K562 (cell line): ENCODE results near the gene ABCB9. TPM values are rescaled to one million over a fixed set of nuclear protein-coding genes. Genes with fewer than 3 reads are reported as not detected.
A peak's percentile ranks its signal among the peaks of the same experiment; 100 is the strongest.

Experiments used
- ATAC-seq: fragments of 200-7000 bp; cut with Tn5 transposase; 3 replicates; pipeline ENCODE4 v1.9.1; 2020; ENCODE audit warnings: moderate library complexity
- BruUV-seq: library from RNA; stranded (reverse); fragments of 400-500 nt; replicated peaks from 2 replicates; lab custom pipeline; 2021; lab: Mats Ljungman, UMichigan
- CTCF ChIA-PET: fragments of 300-600 bp; formaldehyde crosslinking; extraction: SDS; loops from one replicate; lab custom pipeline; 2021; ENCODE audit warnings: low intra/inter-chr PET ratio; lab: Yijun Ruan, JAX
- POLR2A ChIA-PET: fragments of 300-600, 350-650 bp; sonication (Branson Sonifier 250); formaldehyde crosslinking; extraction: SDS; loops from one replicate; lab custom pipeline; 2021; ENCODE audit warnings: antibody characterized with exemption, inconsistent platforms; lab: Yijun Ruan, JAX
- DNase-seq, 4 experiments: peaks; one replicate each; pipeline versions ENCODE4 v3.0.0 to v3.0.0-alpha.2; 2011 to 2018; ENCODE audit warnings: low spot score in 3 of 4, mixed read lengths in 3 of 4; ENCODE audit errors: extremely low read depth in 1 of 4
- FAIRE-seq: peaks from 2 replicates; lab custom pipeline; 2011; peaks lifted over from hg19 to GRCh38; lab: Jason Lieb, UNC
- H2AFZ ChIP-seq: 2 replicates; pipeline ENCODE4 v1.6.0; 2011; ENCODE audit warnings: low read depth, low read length, control low read depth, inconsistent platforms
- H3K27ac ChIP-seq: fragments of 200-600 bp; 3 replicates; pipeline ENCODE4 v1.8.0; 2011; ENCODE audit warnings: low read depth, mild to moderate bottlenecking, control low read depth, inconsistent platforms, low read length, moderate library complexity, mixed read lengths; ENCODE audit errors: extremely low read depth
- H3K27me3 ChIP-seq, 2 experiments: fragments of 300-600 bp in 1 of 2; 2 replicates in 1 of 2; 3 replicates in 1 of 2; pipeline versions ENCODE4 v1.6.0 to v1.8.0; 2011; ENCODE audit warnings: inconsistent platforms in 2 of 2, low read length in 2 of 2, mild to moderate bottlenecking in 1 of 2, mixed read lengths in 1 of 2, moderate library complexity in 1 of 2; ENCODE audit not compliant: control insufficient read depth in 2 of 2, insufficient read depth in 2 of 2
- H3K36me3 ChIP-seq: fragments of 300-600 bp; 3 replicates; pipeline ENCODE4 v1.8.0; 2011; ENCODE audit warnings: mild to moderate bottlenecking, low read length, inconsistent platforms; ENCODE audit not compliant: control insufficient read depth, insufficient read depth
- H3K4me1 ChIP-seq, 2 experiments: fragments of 200-600 bp in 1 of 2; replicated peaks in 1 of 2; 2 replicates in 1 of 2; 3 replicates in 1 of 2; pipeline versions ENCODE4 v1.5.1 to v1.8.0; 2011; ENCODE audit warnings: inconsistent platforms in 2 of 2, low read length in 2 of 2, mild to moderate bottlenecking in 1 of 2, mixed read lengths in 1 of 2, moderate library complexity in 1 of 2; ENCODE audit not compliant: control insufficient read depth in 2 of 2, insufficient read depth in 2 of 2
- H3K4me2 ChIP-seq: 2 replicates; pipeline ENCODE4 v1.6.1; 2011; ENCODE audit warnings: low read length, control low read depth, inconsistent platforms, mixed read lengths; ENCODE audit not compliant: insufficient read depth
- H3K4me3 ChIP-seq: fragments of 200-600 bp; sonication (generic), shearing (Covaris generic); 2 replicates; pipeline ENCODE4 v1.5.1; 2016; ENCODE audit warnings: control low read depth, inconsistent platforms
- H3K79me2 ChIP-seq: fragments of 200-600 bp; 3 replicates; pipeline ENCODE4 v1.8.0; 2011; ENCODE audit warnings: low read length, inconsistent platforms; ENCODE audit not compliant: control insufficient read depth, insufficient read depth
- H3K9ac ChIP-seq, 2 experiments: 2 replicates each; pipeline versions ENCODE4 v1.6.0 to v1.6.1; 2011; ENCODE audit warnings: low read depth in 2 of 2, low read length in 2 of 2, control low read depth in 1 of 2, inconsistent platforms in 1 of 2, mild to moderate bottlenecking in 1 of 2, mixed read lengths in 1 of 2; ENCODE audit not compliant: insufficient read depth in 1 of 2
- H3K9me1 ChIP-seq: one replicate; pipeline ENCODE4 v1.6.0; 2011; ENCODE audit warnings: inconsistent platforms, mild to moderate bottlenecking, low read length, moderate library complexity; ENCODE audit not compliant: control insufficient read depth, insufficient read depth
- H3K9me3 ChIP-seq: replicated peaks from 2 replicates; pipeline ENCODE4 v1.5.1; 2011; ENCODE audit warnings: low read depth, low read length, inconsistent platforms; ENCODE audit not compliant: control insufficient read depth, insufficient read depth
- H4K20me1 ChIP-seq: replicated peaks from 2 replicates; pipeline ENCODE4 v1.6.1; 2011; ENCODE audit warnings: low read length, inconsistent platforms, mixed read lengths; ENCODE audit not compliant: control insufficient read depth, insufficient read depth
- HLTF ChIP-seq: fragments of 450-650 bp; IDR thresholded peaks from 2 replicates; pipeline ENCODE4 v1.6.1; 2016
- LEF1 ChIP-seq: fragments of 450-650 bp; IDR thresholded peaks from 2 replicates; pipeline ENCODE4 v1.6.1; 2016; ENCODE audit warnings: mild to moderate bottlenecking
- NFRKB ChIP-seq: fragments of 450-650 bp; IDR thresholded peaks from 2 replicates; pipeline ENCODE4 v1.6.1; 2016; ENCODE audit warnings: low read depth
- NR2C2 ChIP-seq, 2 experiments: fragments of 200-800 bp in 1 of 2; sonication (Bioruptor generic) in 1 of 2; sonication (generic) in 1 of 2; formaldehyde crosslinking in 1 of 2; IDR thresholded peaks; 2 replicates each; pipeline versions ENCODE4 v1.6.1 to v1.8.0; 2016 to 2022; ENCODE audit warnings: mild to moderate bottlenecking in 1 of 2, missing compliant biosample characterization in 1 of 2, missing genetic modification characterization in 1 of 2, missing genetic modification reagents in 1 of 2
- PHF21A ChIP-seq: fragments of 450-650 bp; IDR thresholded peaks from 2 replicates; pipeline ENCODE4 v1.6.1; 2017; ENCODE audit warnings: low read depth, borderline replicate concordance
- SMARCA5 ChIP-seq: fragments of 450-650 bp; IDR thresholded peaks from 2 replicates; pipeline ENCODE4 v1.6.1; 2016
- SP2 ChIP-seq: IDR thresholded peaks from 2 replicates; pipeline ENCODE4 v1.6.1; 2011; ENCODE audit warnings: mild to moderate bottlenecking, low read depth, low read length, moderate library complexity; ENCODE audit not compliant: poor library complexity, severe bottlenecking; ENCODE audit errors: extremely low read depth
- SREBF2 ChIP-seq: sonication (generic); formaldehyde crosslinking; IDR thresholded peaks from 2 replicates; pipeline ENCODE4 v1.4.0; 2020; ENCODE audit warnings: mild to moderate bottlenecking, missing genetic modification reagents
- STAT5B ChIP-seq: fragments of 250-450 bp; sonication (Bioruptor Pico); IDR thresholded peaks from 2 replicates; pipeline ENCODE4 v1.8.0; 2021; ENCODE audit warnings: mild to moderate bottlenecking, inconsistent platforms
- YY1 ChIP-seq, 3 experiments: IDR thresholded peaks; 2 replicates each; pipeline ENCODE4 v1.6.1; 2011; ENCODE audit warnings: low read length in 2 of 3, mild to moderate bottlenecking in 2 of 3, moderate library complexity in 2 of 3, borderline replicate concordance in 1 of 3, control low read depth in 1 of 3, low read depth in 1 of 3; ENCODE audit not compliant: insufficient read depth in 3 of 3, insufficient replicate concordance in 2 of 3, control insufficient read depth in 1 of 3, insufficient read length in 1 of 3; ENCODE audit errors: extremely low read depth in 1 of 3
- ZNF764 ChIP-seq: fragments of 250-450 bp; sonication (Bioruptor Pico); IDR thresholded peaks from 2 replicates; pipeline ENCODE4 v1.4.0; 2020; ENCODE audit warnings: low read depth, mild to moderate bottlenecking, moderate library complexity
- WGBS: fragments of 100-300 bp; shearing (Covaris generic); methylation state at CpG from one replicate; pipeline ENCODE4 v1.1.6; 2016; ENCODE audit warnings: low coverage, mixed read lengths; ENCODE audit not compliant: insufficient coverage; ENCODE audit errors: missing lambda C conversion rate; 5-methylcytosine and 5-hydroxymethylcytosine counted together
- in situ Hi-C: fragments of 300-500 bp; cut with MboI; formaldehyde crosslinking; loops from 4 replicates; pipeline ENCODE4 v1.15.0; 2018; ENCODE audit warnings: inconsistent platforms, mixed read lengths
- intact Hi-C: fragments of 100-400 bp; cut with micrococcal nuclease; formaldehyde crosslinking; loops from 2 replicates; pipeline ENCODE4 v1.14.2; 2022
- polyA plus RNA-seq, 8 experiments: library from polyadenylated mRNA; depleted of rRNA in 4 of 8; stranded (reverse) in 5 of 8; unstranded in 3 of 8; fragments of >200 nt; fragmentation: Nextera tagmentation in 2 of 8; fragmentation: Illumina TruSeq in 1 of 8; extraction: Ambion mirVana in 2 of 8; extraction: Trizol in 1 of 8; gene quantifications; 2 replicates each; pipeline versions ENCODE4 v1.2.1 to v1.2.3, GENCODE V29; 2011 to 2014; ENCODE audit warnings: inconsistent platforms in 1 of 8, missing spikeins in 1 of 8
- total RNA-seq, 7 experiments: library from RNA; depleted of rRNA in 6 of 7; stranded (reverse); fragments of >200 nt in 6 of 7; fragmentation: Illumina TruSeq in 2 of 7; extraction: Trizol in 2 of 7; gene quantifications; 2 replicates each; pipeline versions ENCODE4 v1.2.1 to v1.2.3, GENCODE V29; 2011 to 2021; ENCODE audit warnings: low replicate concordance in 1 of 7
- TF ChIP-seq, protein P1 (sequence below), 2 experiments: fragments of 150-350 bp in 1 of 2; IDR thresholded peaks; 2 replicates each; pipeline ENCODE4 v1.6.1; 2012 to 2016; ENCODE audit warnings: low read depth in 2 of 2, low read length in 2 of 2, mild to moderate bottlenecking in 1 of 2, moderate library complexity in 1 of 2

The ABCB9 gene
- total and polyA plus RNA-seq, 9 of the 15 experiments (the other 6 are each of a cell fraction or from before 2014, with no cell fraction given), result 0.20 to 12.6 (median 6.2) TPM

DNA sequence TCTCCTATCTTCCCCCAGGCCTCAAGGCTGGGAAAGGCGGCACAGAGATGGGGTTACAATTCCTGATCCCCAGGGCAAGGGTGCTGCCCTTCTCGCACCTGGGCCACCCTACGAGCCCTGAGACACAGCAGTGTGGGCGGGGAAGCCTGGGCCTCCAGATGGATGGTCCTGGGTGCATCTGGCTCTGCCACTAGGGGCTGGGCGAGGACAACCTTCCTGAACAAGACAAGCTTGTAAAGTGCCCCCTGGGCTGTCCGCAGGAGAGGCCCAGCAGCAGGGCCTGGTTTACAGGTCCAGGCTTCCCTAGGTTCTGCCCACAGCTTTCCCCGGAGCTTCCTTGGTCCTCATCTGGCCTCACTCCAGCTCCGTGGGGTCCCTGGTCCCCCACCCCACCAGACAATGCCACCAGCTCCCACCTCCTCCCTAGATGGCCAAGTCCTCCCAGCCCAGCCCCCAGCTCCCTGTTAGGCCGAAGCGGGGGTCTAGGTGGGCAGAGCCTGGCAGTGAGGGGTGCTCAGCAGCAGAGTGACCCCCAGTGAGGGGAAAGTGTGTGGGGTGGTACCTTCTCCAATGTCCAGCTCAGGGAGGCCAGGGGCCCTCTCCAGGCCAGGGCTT, 23.1 kb upstream of the ABCB9 start:
- no peaks in the 10 kb centered on the region for H3K27me3 ChIP-seq
- no peak overlapping the region for H3K27ac ChIP-seq
- ChIA-PET POLR2A (interaction anchor here (1.3 kb wide), 1 partner anchor 11 kb away, joined by 5 read pairs; no protein-coding TSS in a partner anchor), CTCF (no interaction called here)
- intact Hi-C loops (loop anchor here (10.0 kb wide), 1 partner anchor 155 kb away; no protein-coding TSS in a partner anchor), in situ Hi-C loops (no loop called here)
- no peaks in the 10 kb centered on the region for H4K20me1 ChIP-seq
- TF ChIP-seq NFRKB, result no peak
- TF ChIP-seq YY1 (IDR thresholded peaks at IDR 0.05; ENCODE audit: borderline replicate concordance in 1 of 3, control insufficient read depth in 1 of 3, extremely low read depth in 1 of 3, insufficient read depth in 3 of 3, insufficient read length in 1 of 3, insufficient replicate concordance in 2 of 3, low read depth in 1 of 3, low read length in 2 of 3), result no peak
- TF ChIP-seq NR2C2 (CRISPR knock-in tag; IDR thresholded peaks at IDR 0.05), result no peak
- no peak for TF ChIP-seq NR2C2 (tag; IDR thresholded peaks at IDR 0.05)
- no peak for TF ChIP-seq STAT5B (CRISPR knock-in tag)
- TF ChIP-seq, protein P1, sequence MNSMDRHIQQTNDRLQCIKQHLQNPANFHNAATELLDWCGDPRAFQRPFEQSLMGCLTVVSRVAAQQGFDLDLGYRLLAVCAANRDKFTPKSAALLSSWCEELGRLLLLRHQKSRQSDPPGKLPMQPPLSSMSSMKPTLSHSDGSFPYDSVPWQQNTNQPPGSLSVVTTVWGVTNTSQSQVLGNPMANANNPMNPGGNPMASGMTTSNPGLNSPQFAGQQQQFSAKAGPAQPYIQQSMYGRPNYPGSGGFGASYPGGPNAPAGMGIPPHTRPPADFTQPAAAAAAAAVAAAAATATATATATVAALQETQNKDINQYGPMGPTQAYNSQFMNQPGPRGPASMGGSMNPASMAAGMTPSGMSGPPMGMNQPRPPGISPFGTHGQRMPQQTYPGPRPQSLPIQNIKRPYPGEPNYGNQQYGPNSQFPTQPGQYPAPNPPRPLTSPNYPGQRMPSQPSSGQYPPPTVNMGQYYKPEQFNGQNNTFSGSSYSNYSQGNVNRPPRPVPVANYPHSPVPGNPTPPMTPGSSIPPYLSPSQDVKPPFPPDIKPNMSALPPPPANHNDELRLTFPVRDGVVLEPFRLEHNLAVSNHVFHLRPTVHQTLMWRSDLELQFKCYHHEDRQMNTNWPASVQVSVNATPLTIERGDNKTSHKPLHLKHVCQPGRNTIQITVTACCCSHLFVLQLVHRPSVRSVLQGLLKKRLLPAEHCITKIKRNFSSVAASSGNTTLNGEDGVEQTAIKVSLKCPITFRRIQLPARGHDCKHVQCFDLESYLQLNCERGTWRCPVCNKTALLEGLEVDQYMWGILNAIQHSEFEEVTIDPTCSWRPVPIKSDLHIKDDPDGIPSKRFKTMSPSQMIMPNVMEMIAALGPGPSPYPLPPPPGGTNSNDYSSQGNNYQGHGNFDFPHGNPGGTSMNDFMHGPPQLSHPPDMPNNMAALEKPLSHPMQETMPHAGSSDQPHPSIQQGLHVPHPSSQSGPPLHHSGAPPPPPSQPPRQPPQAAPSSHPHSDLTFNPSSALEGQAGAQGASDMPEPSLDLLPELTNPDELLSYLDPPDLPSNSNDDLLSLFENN (IDR thresholded peaks at IDR 0.05; ENCODE audit: low read depth in 2 of 2, low read length in 2 of 2), result no peak
- TF ChIP-seq SP2, result no peak
- no peak for TF ChIP-seq SREBF2 (CRISPR knock-in tag)
- TF ChIP-seq ZNF764 (CRISPR knock-in tag), result no peak
- TF ChIP-seq PHF21A, result no peak
- no peak for TF ChIP-seq SMARCA5
- no peak for TF ChIP-seq LEF1
- TF ChIP-seq HLTF, result no peak
- BruUV-seq, result no TSS peak
- peaks cover 7 to 74% of the 10 kb centered on the region in 2 experiments for H3K4me1 ChIP-seq
- H3K9me3 ChIP-seq, result no peaks in the 10 kb centered on the region
- H3K4me2 ChIP-seq, result no peak overlapping the region
- FAIRE-seq, result no peak
- ATAC-seq, result no peak
- H3K79me2 ChIP-seq, result no peaks in the 10 kb centered on the region
- no peaks in the 10 kb centered on the region for H3K9me1 ChIP-seq
- H3K9ac ChIP-seq, result peak overlapping the region in 1 of 2 experiments; percentile 58; a peak in 2 of 4 replicates
- H3K4me3 ChIP-seq, result no peak overlapping the region
- 79% methylated on average over 8 of the region's 10 CpGs for WGBS
- no peak overlapping the region for H2AFZ ChIP-seq
- 0 out of 3 replicates have a peak, but pooled peaks cover 5% of the 10 kb centered on the region for H3K36me3 ChIP-seq
- no peak for DNase-seq
